Umbilical cord (tissue), 2 donors: Measurements from ENCODE around the gene PPP1R13B. TPM values are rescaled to one million over a fixed set of nuclear protein-coding genes. Genes with fewer than 3 reads are reported as not detected.

Experiments used
- DNase-seq: peaks from one replicate; pipeline ENCODE4 v3.0.0-alpha.2; 2015; ENCODE audit warnings: low spot score
- total RNA-seq: library from RNA; depleted of rRNA; stranded (reverse); fragments of >200 nt; gene quantifications from one replicate; pipeline ENCODE4 v1.2.3, GENCODE V29; 2014; ENCODE audit warnings: low replicate concordance; ENCODE audit not compliant: insufficient read depth

The PPP1R13B gene
- total RNA-seq, 1 donor from 2014 or later: 3.4 TPM

- DNase-seq: no peak
These were observed 159.7 kb downstream of the PPP1R13B start for GRCh38 chr14:103687712-103688111.

DNA sequence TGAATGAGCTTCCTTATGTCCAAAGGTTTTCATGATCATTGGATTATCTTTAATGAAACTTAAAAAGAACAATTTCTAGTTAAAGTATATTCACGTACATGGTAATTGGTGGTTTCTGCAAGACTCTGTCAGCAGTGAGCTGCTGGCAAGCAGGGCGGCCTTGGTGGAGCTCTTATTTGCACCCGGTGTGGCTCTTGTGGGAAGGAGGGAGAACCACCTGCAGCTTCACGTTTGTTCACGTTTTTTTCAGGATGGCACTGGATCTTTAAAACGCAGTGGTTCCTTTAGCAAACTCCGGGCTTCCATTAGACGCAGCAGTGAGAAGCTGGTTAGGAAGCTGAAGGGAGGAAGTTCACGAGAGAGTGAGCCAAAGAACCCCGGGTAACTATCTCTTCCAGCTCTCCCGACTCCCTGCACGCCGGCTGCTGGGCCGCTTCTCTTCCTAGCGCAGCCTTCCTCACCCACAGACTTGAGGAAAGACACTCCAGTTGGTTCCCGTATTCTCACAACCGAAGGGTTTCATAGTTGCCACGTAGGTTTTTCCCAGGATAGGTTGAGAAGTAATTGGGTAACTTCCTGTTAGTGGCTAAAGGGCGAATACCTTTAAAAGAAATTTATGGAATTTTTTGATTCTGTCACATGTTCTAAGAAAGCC lies 160.4 kb downstream of the PPP1R13B start:
- no peak for DNase-seq

GRCh38 chr14:103685276-103686211 lies 161.8 kb downstream of the PPP1R13B start:
- no peak for DNase-seq

DNA sequence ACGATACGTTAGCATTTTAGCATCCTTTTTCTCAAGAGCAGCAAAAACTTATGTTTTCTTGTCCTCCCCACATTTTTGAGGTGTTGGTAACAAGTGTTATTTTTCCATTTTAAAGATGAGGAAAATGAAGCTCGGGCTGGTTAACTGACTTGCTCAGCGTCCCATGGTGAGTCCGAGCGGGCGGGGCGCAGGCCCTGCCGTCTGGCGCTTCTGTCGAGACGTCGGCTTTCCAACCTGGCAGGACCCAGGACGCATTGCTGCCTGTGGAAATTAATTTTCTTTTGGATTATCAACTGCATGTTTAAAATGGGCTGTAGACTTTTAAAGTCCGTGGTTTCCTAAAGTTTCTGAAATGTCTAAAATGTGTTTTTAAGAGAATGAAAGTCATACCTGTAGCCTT lies 162.5 kb downstream of the PPP1R13B start:
- DNase-seq: no peak

GRCh38 chr14:103684471-103684870 lies 162.9 kb downstream of the PPP1R13B start:
- DNase-seq: no peak

Other genes with a start within 250 kb of the PPP1R13B start
- gene KLC1, start 218.4 kb downstream of the PPP1R13B start, total RNA-seq: 162 TPM
- 5.1 TPM for gene XRCC3, start 132.1 kb downstream of the PPP1R13B start, total RNA-seq
- gene ZFYVE21, start 131.8 kb downstream of the PPP1R13B start, total RNA-seq: 55.6 TPM
- gene TDRD9, start 80.9 kb upstream of the PPP1R13B start, total RNA-seq: 0.96 TPM
- gene RD3L, start 95.0 kb upstream of the PPP1R13B start, total RNA-seq: not detected
- 12.5 TPM for gene ASPG, start 238.1 kb upstream of the PPP1R13B start, total RNA-seq